WI38 (cell line): Measurements from ENCODE around the gene MFAP5.
"Not testable (repeated sequence)": the region's sequence is repeated elsewhere in the genome, so short reads cannot be mapped to it uniquely, and the experiment has no call there.

ENCODE experiments used
- H3K4me3 ChIP-seq: 2 replicates; pipeline ENCODE4 v1.5.1; 2011; ENCODE audit warnings: low read depth, mild to moderate bottlenecking, control low read depth, low read length
- TF ChIP-seq, protein P1 (sequence below): IDR thresholded peaks from 2 replicates; pipeline ENCODE4 v1.5.1; 2012; ENCODE audit warnings: low read depth, mild to moderate bottlenecking, control low read depth, low read length

MFAP5 gene

DNA sequence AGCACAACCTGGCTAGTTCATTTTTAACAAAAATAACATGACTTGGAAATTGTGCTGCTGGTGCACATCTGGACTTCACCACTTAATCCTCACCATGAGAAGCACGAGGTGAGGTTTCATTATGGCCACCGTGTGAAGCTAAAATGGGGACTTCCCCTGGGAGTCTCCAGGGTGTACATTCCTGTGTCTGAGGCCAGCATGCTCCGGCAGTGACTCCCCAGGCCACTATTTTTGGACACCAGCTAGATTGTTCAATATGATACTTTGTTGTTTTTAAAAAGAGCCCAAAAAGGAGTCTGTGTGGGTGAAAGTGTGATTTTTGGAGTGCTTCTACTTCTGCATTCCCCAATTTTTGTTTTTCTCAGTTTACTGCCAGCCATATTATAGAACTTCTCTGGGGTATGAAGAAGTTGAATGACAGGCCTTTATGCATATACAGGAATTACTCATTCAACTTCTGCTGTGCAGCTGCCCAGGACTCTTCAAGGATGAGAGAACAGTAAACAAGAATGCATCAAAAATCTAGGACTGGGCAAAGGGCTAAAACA is 33.1 kb downstream of the MFAP5 start:
- TF ChIP-seq, protein P1, sequence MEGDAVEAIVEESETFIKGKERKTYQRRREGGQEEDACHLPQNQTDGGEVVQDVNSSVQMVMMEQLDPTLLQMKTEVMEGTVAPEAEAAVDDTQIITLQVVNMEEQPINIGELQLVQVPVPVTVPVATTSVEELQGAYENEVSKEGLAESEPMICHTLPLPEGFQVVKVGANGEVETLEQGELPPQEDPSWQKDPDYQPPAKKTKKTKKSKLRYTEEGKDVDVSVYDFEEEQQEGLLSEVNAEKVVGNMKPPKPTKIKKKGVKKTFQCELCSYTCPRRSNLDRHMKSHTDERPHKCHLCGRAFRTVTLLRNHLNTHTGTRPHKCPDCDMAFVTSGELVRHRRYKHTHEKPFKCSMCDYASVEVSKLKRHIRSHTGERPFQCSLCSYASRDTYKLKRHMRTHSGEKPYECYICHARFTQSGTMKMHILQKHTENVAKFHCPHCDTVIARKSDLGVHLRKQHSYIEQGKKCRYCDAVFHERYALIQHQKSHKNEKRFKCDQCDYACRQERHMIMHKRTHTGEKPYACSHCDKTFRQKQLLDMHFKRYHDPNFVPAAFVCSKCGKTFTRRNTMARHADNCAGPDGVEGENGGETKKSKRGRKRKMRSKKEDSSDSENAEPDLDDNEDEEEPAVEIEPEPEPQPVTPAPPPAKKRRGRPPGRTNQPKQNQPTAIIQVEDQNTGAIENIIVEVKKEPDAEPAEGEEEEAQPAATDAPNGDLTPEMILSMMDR, result no peak
- H3K4me3 ChIP-seq, result no peak overlapping the region

DNA sequence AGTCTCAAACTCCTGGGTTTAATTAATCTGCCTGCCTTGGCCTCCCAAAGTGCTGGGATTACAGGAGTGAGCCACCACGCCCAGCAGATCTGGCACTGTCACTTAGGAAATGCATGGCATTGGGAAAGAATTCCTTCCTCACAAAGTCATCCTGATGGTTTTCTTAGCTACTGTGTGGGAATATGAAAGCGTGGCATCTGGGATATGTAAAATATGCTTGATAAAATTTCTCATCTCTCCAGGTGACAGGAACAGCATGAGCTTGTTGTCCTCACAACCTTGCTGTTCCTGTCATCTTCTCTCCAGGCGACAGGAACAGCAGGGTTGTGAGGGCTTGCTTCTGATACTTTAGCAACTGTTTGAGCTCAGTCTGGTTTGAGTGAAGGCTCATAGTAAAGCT is 33.9 kb downstream of the MFAP5 start:
- TF ChIP-seq, protein P1, result no peak

DNA sequence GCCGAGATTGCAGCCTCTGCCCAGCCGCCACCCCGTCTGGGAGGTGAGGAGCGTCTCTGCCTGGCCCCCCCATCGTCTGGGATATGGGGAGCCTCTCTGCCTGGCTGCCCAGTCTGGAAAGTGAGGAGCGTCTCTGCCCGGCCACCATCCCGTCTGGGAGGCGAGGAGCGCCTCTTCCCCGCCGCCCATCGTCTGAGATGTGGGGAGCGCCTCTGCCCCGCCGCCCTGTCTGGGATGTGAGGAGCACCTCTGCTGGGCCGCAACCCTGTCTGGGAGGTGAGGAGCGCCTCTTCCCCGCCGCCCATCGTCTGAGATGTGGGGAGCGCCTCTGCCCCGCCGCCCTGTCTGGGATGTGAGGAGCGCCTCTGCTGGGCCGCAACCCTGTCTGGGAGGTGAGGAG is 37.9 kb downstream of the MFAP5 start:
- not testable (repeated sequence) for H3K4me3 ChIP-seq

More for the DNA sequence above, 33.9 kb downstream of the MFAP5 start:
- no peak overlapping the region for H3K4me3 ChIP-seq

DNA sequence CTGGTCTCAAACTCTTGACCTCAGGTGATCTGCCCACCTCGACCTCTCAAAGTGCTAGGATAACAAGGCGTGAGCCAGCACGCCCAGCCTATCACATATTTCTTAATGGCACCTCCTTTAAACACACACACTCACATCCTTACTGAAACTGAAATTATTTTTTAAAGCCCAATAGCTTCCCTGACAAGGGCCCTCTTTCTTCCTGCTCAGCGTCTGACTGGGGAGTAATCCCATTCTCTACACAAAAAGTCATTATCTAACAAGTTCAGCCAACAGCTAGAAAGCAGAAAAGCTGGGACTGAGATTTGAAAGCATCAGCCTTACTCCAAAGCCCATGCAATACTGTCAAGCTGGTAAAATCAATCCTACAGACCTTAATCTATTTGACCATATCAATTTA is 40.0 kb downstream of the MFAP5 start:
- no peak overlapping the region for H3K4me3 ChIP-seq
- TF ChIP-seq, protein P1, result no peak

DNA sequence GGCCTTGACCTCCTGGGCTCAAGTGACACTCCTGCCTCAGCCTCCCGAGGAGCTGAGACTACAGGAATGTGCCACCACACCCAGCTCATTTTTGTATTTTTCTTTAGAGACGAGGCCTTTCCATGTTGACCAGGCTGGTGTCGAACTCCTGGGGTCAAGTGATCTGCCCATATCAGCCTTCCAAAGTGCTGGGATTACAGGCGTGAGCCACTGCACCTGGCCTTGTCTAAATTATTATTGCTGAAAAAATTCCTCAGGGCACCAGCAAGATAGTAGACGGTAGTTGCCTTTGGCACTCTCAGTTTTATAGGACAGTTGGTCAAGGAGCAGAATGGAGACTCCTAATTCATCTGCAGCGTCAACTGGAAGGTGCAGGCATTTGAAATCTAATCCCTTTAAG is 47.4 kb downstream of the MFAP5 start:
- no peak overlapping the region for H3K4me3 ChIP-seq
- TF ChIP-seq, protein P1, result no peak

DNA sequence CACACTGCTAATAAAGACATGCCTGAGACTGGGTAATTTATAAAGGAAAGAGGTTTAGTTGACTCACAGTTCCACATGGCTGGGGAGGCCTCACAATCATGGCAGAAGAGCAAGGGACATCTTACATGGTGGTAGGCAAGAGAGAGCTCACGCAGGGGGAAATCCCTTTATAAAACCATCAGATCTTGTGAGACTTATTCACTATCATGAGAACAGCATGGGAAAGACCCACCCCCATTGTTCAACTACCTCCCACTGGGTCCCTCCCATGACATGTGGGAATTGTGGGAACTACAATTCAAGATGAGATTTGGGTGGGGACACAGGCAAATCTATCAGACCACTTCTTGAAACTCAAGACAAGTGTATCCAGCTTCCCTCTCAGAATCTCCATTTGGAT is 48.7 kb downstream of the MFAP5 start:
- not testable (repeated sequence) for H3K4me3 ChIP-seq

DNA sequence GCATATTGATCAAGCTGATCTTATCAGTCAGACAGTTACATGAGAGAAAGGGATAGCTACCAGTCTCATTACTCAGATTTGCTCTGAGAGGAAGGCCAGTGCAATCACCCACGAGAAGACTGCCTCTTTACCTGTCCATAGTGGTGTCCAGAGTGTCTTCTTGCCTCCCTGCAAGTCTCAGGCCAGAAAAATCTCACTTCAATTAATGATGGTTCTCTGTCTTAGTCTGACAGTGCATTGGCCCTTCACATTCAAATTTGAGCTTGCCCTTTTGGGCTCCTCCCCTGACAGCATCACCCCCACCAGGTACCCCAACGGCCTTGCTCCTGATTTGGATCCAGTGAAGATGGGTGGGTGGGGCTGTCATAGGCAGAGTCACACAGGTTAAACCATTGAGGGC is 50.0 kb downstream of the MFAP5 start, which contains the start of gene AICDA:
TSS of gene AICDA (minus strand) at position 231 of the 400 bp plus-strand sequence. CDS start at position 139, 92 bp downstream.
- no peak within 1 kb of the TSS for H3K4me3 ChIP-seq
- TF ChIP-seq, protein P1, result no peak

DNA sequence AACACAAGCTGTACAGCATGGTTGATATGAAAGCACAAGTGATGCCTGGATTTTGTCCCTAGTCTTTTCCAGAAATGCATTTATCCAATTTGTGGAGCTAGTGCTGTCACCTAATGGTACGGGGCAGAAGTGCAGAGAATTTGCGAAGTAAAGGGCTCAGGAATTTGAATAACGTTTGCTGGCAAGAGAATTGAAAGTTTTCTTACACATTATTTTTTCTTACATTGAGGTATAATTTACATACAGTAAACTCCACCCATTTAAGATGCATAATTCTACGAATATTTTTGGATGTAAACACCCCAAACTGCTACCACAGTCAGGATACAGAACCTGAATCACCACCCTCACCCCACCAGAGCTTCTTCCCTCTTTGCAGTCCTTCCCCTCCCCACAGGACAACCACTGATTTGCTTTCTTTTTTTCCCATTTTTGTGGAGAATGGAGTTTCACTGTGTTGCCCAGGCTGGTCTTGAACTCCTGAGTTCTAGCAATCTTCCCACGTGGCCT is 53.5 kb downstream of the MFAP5 start:
- H3K4me3 ChIP-seq, result peak overlapping the region; percentile 35
- TF ChIP-seq, protein P1, result peak; percentile 62
